Measurements from ENCODE around the gene DCAF15.

DCAF15 gene

GRCh38 chr19:13976446-13976845 is 24.1 kb downstream of the DCAF15 start:
- DNase-seq (ENCODE audit: low spot score): no peak

- DNase-seq (ENCODE audit: low spot score): no peak
Measured at GRCh38 chr19:13977803-13978202, 25.5 kb downstream of the DCAF15 start.

- peak; percentile 21 for DNase-seq (ENCODE audit: low spot score)
Measured at GRCh38 chr19:13978351-13979243, 26.3 kb downstream of the DCAF15 start.

GRCh38 chr19:13979244-13979615 is 26.9 kb downstream of the DCAF15 start:
- DNase-seq (ENCODE audit: low spot score): no peak

GRCh38 chr19:13979686-13980085 is 27.4 kb downstream of the DCAF15 start:
- DNase-seq (ENCODE audit: low spot score): no peak

GRCh38 chr19:13980340-13980739 is 28.0 kb downstream of the DCAF15 start:
- DNase-seq (ENCODE audit: low spot score): no peak

- no peak for DNase-seq (ENCODE audit: low spot score)
Measured at GRCh38 chr19:13981021-13981420, 28.7 kb downstream of the DCAF15 start.

- DNase-seq (ENCODE audit: low spot score): no peak
Measured at GRCh38 chr19:13981467-13981866, 29.2 kb downstream of the DCAF15 start.

- DNase-seq (ENCODE audit: low spot score): no peak
Measured at GRCh38 chr19:13981988-13982501, 29.7 kb downstream of the DCAF15 start.

GRCh38 chr19:13982773-13983172 is 30.5 kb downstream of the DCAF15 start:
- DNase-seq (ENCODE audit: low spot score): no peak

- peak; percentile 42 for DNase-seq (ENCODE audit: low spot score)
Measured at GRCh38 chr19:13983213-13983889, 31.0 kb downstream of the DCAF15 start.

GRCh38 chr19:13984186-13984585 is 31.9 kb downstream of the DCAF15 start:
- no peak for DNase-seq (ENCODE audit: low spot score)

GRCh38 chr19:13984875-13985741 is 32.8 kb downstream of the DCAF15 start:
- DNase-seq (ENCODE audit: low spot score): peak; percentile 44

GRCh38 chr19:13985771-13986347 is 33.5 kb downstream of the DCAF15 start:
- no peak for DNase-seq (ENCODE audit: low spot score)

- peak; percentile 99 for DNase-seq (ENCODE audit: low spot score)
Measured at GRCh38 chr19:13986348-13986904, 34.1 kb downstream of the DCAF15 start.

- DNase-seq (ENCODE audit: low spot score): no peak
Measured at GRCh38 chr19:13987101-13987890, 35.0 kb downstream of the DCAF15 start.

- DNase-seq (ENCODE audit: low spot score): no peak
Measured at GRCh38 chr19:13989487-13989886, 37.2 kb downstream of the DCAF15 start.

- no peak for DNase-seq (ENCODE audit: low spot score)
Measured at GRCh38 chr19:13990085-13990484, 37.8 kb downstream of the DCAF15 start.

- DNase-seq (ENCODE audit: low spot score): no peak
Measured at GRCh38 chr19:13992025-13992424, 39.7 kb downstream of the DCAF15 start.

- no peak for DNase-seq (ENCODE audit: low spot score)
Measured at GRCh38 chr19:13993590-13994300, 41.4 kb downstream of the DCAF15 start.
